ENCODE measurements around the gene ACTR3. TPM values are rescaled to one million over a fixed set of nuclear protein-coding genes. Genes with fewer than 3 reads are reported as not detected.

The ACTR3 gene
- total RNA-seq, 1 experiment from 2014 or later = 197 TPM

DNA sequence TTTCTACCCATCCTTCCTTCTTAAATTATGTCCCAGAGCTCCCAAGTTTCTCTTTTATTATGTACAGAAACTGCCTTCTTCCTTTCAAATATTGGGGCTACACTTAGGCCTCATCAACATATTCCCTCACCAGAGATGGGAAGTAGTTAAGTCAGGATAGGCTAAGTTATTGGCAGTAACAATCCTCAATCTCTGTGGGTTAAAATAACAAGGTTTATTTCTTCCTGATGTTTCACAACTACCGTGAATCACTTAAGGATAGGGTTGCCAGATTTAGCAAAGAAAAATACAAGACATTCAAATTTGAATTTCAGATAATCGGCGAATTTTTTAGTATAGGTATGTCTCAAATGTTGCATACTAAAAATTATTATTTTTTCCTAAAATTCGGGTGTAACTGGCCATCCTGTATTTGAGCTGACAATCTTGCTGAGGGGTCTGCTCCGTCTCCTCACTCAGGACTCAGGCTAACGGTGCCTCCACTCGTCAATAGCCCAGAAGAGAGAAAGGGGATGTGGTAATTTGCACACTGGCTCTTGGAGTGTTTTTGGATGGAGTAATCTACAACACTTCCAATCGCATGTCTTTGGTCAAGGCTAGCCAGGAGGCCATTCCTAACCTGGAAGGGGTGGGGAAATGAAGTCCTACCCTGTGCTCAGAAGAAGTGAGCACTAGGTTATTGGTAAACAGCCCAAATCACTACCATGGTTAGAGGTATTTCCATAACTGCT, 91.7 kb downstream of the ACTR3 start:
- DNase-seq (no peak), ATAC-seq (no peak)
- H3K4me1 ChIP-seq (ENCODE audit: insufficient read depth, low read length) = no peaks in the 10 kb centered on the region
- CTCF ChIA-PET = no interaction called here
- no peaks in the 10 kb centered on the region for H3K9me2 ChIP-seq (replicated peaks; ENCODE audit: low read length)
- no peak overlapping the region for H3K27ac ChIP-seq (ENCODE audit: low read length)
- no peak overlapping the region for H3K4me3 ChIP-seq (ENCODE audit: low read length)
- H3K9ac ChIP-seq (ENCODE audit: low read length) = no peak overlapping the region
- no peaks in the 10 kb centered on the region for H3K27me3 ChIP-seq (ENCODE audit: low read length)
- no peaks in the 10 kb centered on the region for H3K36me3 ChIP-seq (ENCODE audit: low read depth, low read length)
- H3K79me2 ChIP-seq (ENCODE audit: low read length) = no peaks in the 10 kb centered on the region
- no peaks in the 10 kb centered on the region for H3K9me3 ChIP-seq (ENCODE audit: low read length)
- no TSS peak for BruUV-seq (replicated peaks)
- no peak overlapping the region for H2AFZ ChIP-seq (ENCODE audit: low read length)
- H3K4me2 ChIP-seq (ENCODE audit: low read length) = no peak overlapping the region
- no peaks in the 10 kb centered on the region for H4K20me1 ChIP-seq (ENCODE audit: low read length)
- no peak for TF ChIP-seq EZH2phosphoT487 (IDR thresholded peaks at IDR 0.05; ENCODE audit: borderline replicate concordance, low read length)
- TF ChIP-seq CTCF (conservative IDR thresholded peaks at IDR 0.05; ENCODE audit: low read depth, low read length) = no peak
- no peak for TF ChIP-seq EZH2 (IDR thresholded peaks at IDR 0.05; ENCODE audit: low read length, unreplicated experiment)
- POLR2A ChIA-PET (ENCODE audit: unreplicated experiment) = no interaction called here
- no peaks in the 10 kb centered on the region for H3F3A ChIP-seq (ENCODE audit: low read length, unreplicated experiment)
- intact Hi-C loops (cut with micrococcal nuclease) = no loop called here

- Histone ChIP-seq H3F3A (ENCODE audit: low read length, unreplicated experiment) (no peaks in the 10 kb centered on the region), H3K79me2 (ENCODE audit: low read length) (no peaks in the 10 kb centered on the region), H3K9me3 (ENCODE audit: low read length) (no peaks in the 10 kb centered on the region), H3K4me2 (ENCODE audit: low read length) (no peak overlapping the region), H3K9ac (ENCODE audit: low read length) (no peak overlapping the region), H3K9me2 (replicated peaks; ENCODE audit: low read length) (no peaks in the 10 kb centered on the region), H4K20me1 (ENCODE audit: low read length) (no peaks in the 10 kb centered on the region), H3K27me3 (ENCODE audit: low read length) (no peaks in the 10 kb centered on the region), H3K27ac (ENCODE audit: low read length) (no peak overlapping the region), H2AFZ (ENCODE audit: low read length) (no peak overlapping the region), H3K4me1 (ENCODE audit: insufficient read depth, low read length) (no peaks in the 10 kb centered on the region), H3K36me3 (ENCODE audit: low read depth, low read length) (no peaks in the 10 kb centered on the region), H3K4me3 (ENCODE audit: low read length) (no peak overlapping the region)
- ChIA-PET POLR2A (ENCODE audit: unreplicated experiment) (no interaction called here), CTCF (interaction anchor here (0.6 kb wide), 1 partner anchor 464 kb away, joined by 3 read pairs; no protein-coding TSS in a partner anchor)
- ATAC-seq (no peak), DNase-seq (no peak)
- TF ChIP-seq CTCF (conservative IDR thresholded peaks at IDR 0.05; ENCODE audit: low read depth, low read length) = no peak
- no peak for TF ChIP-seq EZH2phosphoT487 (IDR thresholded peaks at IDR 0.05; ENCODE audit: borderline replicate concordance, low read length)
- no peak for TF ChIP-seq EZH2 (IDR thresholded peaks at IDR 0.05; ENCODE audit: low read length, unreplicated experiment)
- intact Hi-C loops (cut with micrococcal nuclease) = no loop called here
- BruUV-seq (replicated peaks) = no TSS peak
Observed at GRCh38 chr2:113985554-113986397, 95.9 kb downstream of the ACTR3 start.

Data from PC-3 (cell line).